ENCODE data around the gene THAP9.
A peak's percentile ranks its signal among the peaks of the same experiment; 100 is the strongest.

THAP9 gene

GRCh38 chr4:82901183-82901718 is 716 bp downstream of the THAP9 start:
- TF ChIP-seq USF1 (IDR thresholded peaks at IDR 0.05) (peak; percentile 0; the same call in 1 of the 2 replicates), ZBTB7A (IDR thresholded peaks at IDR 0.05; ENCODE audit: low read depth) (no peak)

- TF ChIP-seq TEAD4 (IDR thresholded peaks at IDR 0.05) (no peak), REST (IDR thresholded peaks at IDR 0.05; ENCODE audit: low read depth) (no peak), TCF12 (IDR thresholded peaks at IDR 0.05; ENCODE audit: low read depth) (no peak), NFIC (IDR thresholded peaks at IDR 0.05) (no peak), TAF1 (IDR thresholded peaks at IDR 0.05; ENCODE audit: low read depth) (no peak), EP300 (IDR thresholded peaks at IDR 0.05; ENCODE audit: borderline replicate concordance) (no peak)
Measured at GRCh38 chr4:82903737-82904136, 3.2 kb downstream of the THAP9 start.

GRCh38 chr4:82905205-82905604 is 4.7 kb downstream of the THAP9 start:
- TF ChIP-seq TEAD4 (IDR thresholded peaks at IDR 0.05), result no peak
- TF ChIP-seq EGR1 (IDR thresholded peaks at IDR 0.05), result no peak
- no peak for TF ChIP-seq REST (IDR thresholded peaks at IDR 0.05; ENCODE audit: low read depth)
- no peak for TF ChIP-seq YY1 (IDR thresholded peaks at IDR 0.05; ENCODE audit: low read depth)
- TF ChIP-seq CREB1 (IDR thresholded peaks at IDR 0.05; ENCODE audit: low read depth), result no peak
- TF ChIP-seq RAD21 (IDR thresholded peaks at IDR 0.05; ENCODE audit: low read depth), result no peak
- TF ChIP-seq CEBPB (IDR thresholded peaks at IDR 0.05), result no peak
- no peak for TF ChIP-seq ZBTB7A (IDR thresholded peaks at IDR 0.05; ENCODE audit: low read depth)
- TF ChIP-seq MAX (IDR thresholded peaks at IDR 0.05), result no peak
- no peak for TF ChIP-seq FOXM1 (IDR thresholded peaks at IDR 0.05; ENCODE audit: borderline replicate concordance, low read depth)
- no peak for TF ChIP-seq USF1 (IDR thresholded peaks at IDR 0.05)
- TF ChIP-seq TAF1 (IDR thresholded peaks at IDR 0.05; ENCODE audit: low read depth), result no peak
- TF ChIP-seq NFIC (IDR thresholded peaks at IDR 0.05), result no peak
- TF ChIP-seq EP300 (IDR thresholded peaks at IDR 0.05; ENCODE audit: borderline replicate concordance), result no peak
- TF ChIP-seq TCF12 (IDR thresholded peaks at IDR 0.05; ENCODE audit: low read depth), result no peak

GRCh38 chr4:82906469-82906868 is 5.9 kb downstream of the THAP9 start:
- no peak for TF ChIP-seq EGR1 (IDR thresholded peaks at IDR 0.05)
- no peak for TF ChIP-seq TCF12 (IDR thresholded peaks at IDR 0.05; ENCODE audit: low read depth)
- TF ChIP-seq FOXM1 (IDR thresholded peaks at IDR 0.05; ENCODE audit: borderline replicate concordance, low read depth), result no peak

- TF ChIP-seq REST (IDR thresholded peaks at IDR 0.05; ENCODE audit: low read depth) (no peak), TAF1 (IDR thresholded peaks at IDR 0.05; ENCODE audit: low read depth) (no peak), FOXM1 (IDR thresholded peaks at IDR 0.05; ENCODE audit: borderline replicate concordance, low read depth) (no peak), ZBTB7A (IDR thresholded peaks at IDR 0.05; ENCODE audit: low read depth) (no peak), RAD21 (IDR thresholded peaks at IDR 0.05; ENCODE audit: low read depth) (no peak), NFIC (IDR thresholded peaks at IDR 0.05) (no peak), CEBPB (IDR thresholded peaks at IDR 0.05) (no peak), USF1 (IDR thresholded peaks at IDR 0.05) (no peak), TEAD4 (IDR thresholded peaks at IDR 0.05) (no peak), MAX (IDR thresholded peaks at IDR 0.05) (no peak), TCF12 (IDR thresholded peaks at IDR 0.05; ENCODE audit: low read depth) (no peak), EGR1 (IDR thresholded peaks at IDR 0.05) (no peak), EP300 (IDR thresholded peaks at IDR 0.05; ENCODE audit: borderline replicate concordance) (no peak), CREB1 (IDR thresholded peaks at IDR 0.05; ENCODE audit: low read depth) (no peak), YY1 (IDR thresholded peaks at IDR 0.05; ENCODE audit: low read depth) (no peak)
Measured at GRCh38 chr4:82909326-82909725, 8.8 kb downstream of the THAP9 start.
